ENCODE data around the gene UGT2A2.
"Not testable (repeated sequence)": the region's sequence is repeated elsewhere in the genome, so short reads cannot be mapped to it uniquely, and the experiment has no call there.

The UGT2A2 gene

GRCh38 chr4:69639542-69639941 lies at the start of gene UGT2A2:
Gene UGT2A2 (minus strand): TSS chr4:69639642. CDS start chr4:69639640, 2 bp downstream.
- no peak within 1 kb of the TSS for H3K27ac ChIP-seq
- no peak within 1 kb of the TSS for H3K4me3 ChIP-seq (ENCODE audit: low read depth, low read length)
- no peaks in the 10 kb centered on the region for H3K36me3 ChIP-seq (replicated peaks)
- H3K27me3 ChIP-seq (replicated peaks) = no peaks in the 10 kb centered on the region
- no peak for TF ChIP-seq CTCF (IDR thresholded peaks at IDR 0.05; ENCODE audit: low read depth, low read length, missing control alignments)
- in situ Hi-C loops (cut with HindIII; ENCODE audit: low pct_ligation_motif_present, low sequenced_read_pairs) = no loop called here
- no peak for DNase-seq

DNA sequence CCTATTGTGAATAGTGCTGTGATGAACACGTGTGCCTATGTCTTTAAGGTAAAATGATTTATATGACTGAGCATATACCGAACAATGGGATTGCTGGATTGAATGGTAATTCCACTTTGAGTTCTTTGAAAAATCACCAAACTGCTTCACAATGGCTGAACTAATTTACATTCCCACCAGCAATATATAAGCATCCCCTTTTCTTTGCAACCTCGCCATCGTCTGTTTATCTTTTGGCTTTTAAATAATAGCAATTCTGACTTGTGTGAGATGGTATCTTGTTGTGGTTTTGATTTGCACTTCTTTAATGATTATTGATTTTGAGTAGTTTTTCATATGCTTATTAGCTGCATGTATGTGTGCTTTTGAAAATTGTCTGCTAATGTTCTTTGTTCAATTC lies 45.4 kb upstream of the UGT2A2 start:
- no peak for DNase-seq
- in situ Hi-C loops (cut with HindIII; ENCODE audit: low pct_ligation_motif_present, low sequenced_read_pairs) = no loop called here

DNA sequence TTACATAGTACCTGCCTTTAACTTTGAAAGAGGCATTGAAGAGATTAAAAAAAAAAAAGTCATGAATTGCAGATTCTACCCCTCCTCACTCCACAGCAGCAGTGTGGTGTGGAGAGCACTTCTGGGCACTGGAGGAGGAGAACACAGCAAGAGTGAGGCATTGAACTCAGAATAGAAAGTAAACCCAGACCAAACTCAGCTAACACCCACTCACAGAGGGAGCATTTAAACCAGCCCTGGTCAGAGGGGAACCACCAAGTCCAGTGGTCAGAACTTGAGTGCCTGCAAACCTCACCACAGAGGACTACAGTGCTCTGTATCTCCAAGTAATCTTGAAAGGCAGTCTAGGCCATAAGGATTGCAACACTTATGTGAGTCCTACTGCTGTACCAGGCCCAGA lies 29.2 kb upstream of the UGT2A2 start:
- no peak overlapping the region for H3K4me3 ChIP-seq (ENCODE audit: low read depth, low read length)
- no peak for TF ChIP-seq CTCF (IDR thresholded peaks at IDR 0.05; ENCODE audit: low read depth, low read length, missing control alignments)
- no peaks in the 10 kb centered on the region for H3K27me3 ChIP-seq (replicated peaks)
- no peak overlapping the region for H3K27ac ChIP-seq
- DNase-seq = no peak
- no peaks in the 10 kb centered on the region for H3K36me3 ChIP-seq (replicated peaks)
- in situ Hi-C loops (cut with HindIII; ENCODE audit: low pct_ligation_motif_present, low sequenced_read_pairs) = no loop called here

More for the DNA sequence above, 45.4 kb upstream of the UGT2A2 start:
- no peaks in the 10 kb centered on the region for H3K27me3 ChIP-seq (replicated peaks)
- H3K27ac ChIP-seq = no peak overlapping the region
- H3K36me3 ChIP-seq (replicated peaks) = no peaks in the 10 kb centered on the region
- H3K4me3 ChIP-seq (ENCODE audit: low read depth, low read length) = no peak overlapping the region
- TF ChIP-seq CTCF (IDR thresholded peaks at IDR 0.05; ENCODE audit: low read depth, low read length, missing control alignments) = no peak

- H3K36me3 ChIP-seq (replicated peaks); H3K4me3 ChIP-seq (ENCODE audit: low read depth, low read length); H3K27me3 ChIP-seq (replicated peaks); H3K27ac ChIP-seq; DNase-seq; in situ Hi-C loops (cut with HindIII; ENCODE audit: low pct_ligation_motif_present, low sequenced_read_pairs): not testable (repeated sequence)
These were observed 24.6 kb upstream of the UGT2A2 start for GRCh38 chr4:69664009-69664408.

- in situ Hi-C loops (cut with HindIII; ENCODE audit: low pct_ligation_motif_present, low sequenced_read_pairs); H3K4me3 ChIP-seq (ENCODE audit: low read depth, low read length); DNase-seq: not testable (repeated sequence)
These were observed 21.8 kb upstream of the UGT2A2 start for GRCh38 chr4:69661130-69661803.

GRCh38 chr4:69658133-69658532 lies 18.7 kb upstream of the UGT2A2 start:
- no peak for DNase-seq
- TF ChIP-seq CTCF (IDR thresholded peaks at IDR 0.05; ENCODE audit: low read depth, low read length, missing control alignments) = no peak
- H3K4me3 ChIP-seq (ENCODE audit: low read depth, low read length) = no peak overlapping the region
- no peaks in the 10 kb centered on the region for H3K27me3 ChIP-seq (replicated peaks)
- in situ Hi-C loops (cut with HindIII; ENCODE audit: low pct_ligation_motif_present, low sequenced_read_pairs) = no loop called here
- H3K27ac ChIP-seq = no peak overlapping the region
- H3K36me3 ChIP-seq (replicated peaks) = no peaks in the 10 kb centered on the region

More at GRCh38 chr4:69661130-69661803, 21.8 kb upstream of the UGT2A2 start:
- H3K36me3 ChIP-seq (replicated peaks); H3K27ac ChIP-seq; H3K27me3 ChIP-seq (replicated peaks): not testable (repeated sequence)

DNA sequence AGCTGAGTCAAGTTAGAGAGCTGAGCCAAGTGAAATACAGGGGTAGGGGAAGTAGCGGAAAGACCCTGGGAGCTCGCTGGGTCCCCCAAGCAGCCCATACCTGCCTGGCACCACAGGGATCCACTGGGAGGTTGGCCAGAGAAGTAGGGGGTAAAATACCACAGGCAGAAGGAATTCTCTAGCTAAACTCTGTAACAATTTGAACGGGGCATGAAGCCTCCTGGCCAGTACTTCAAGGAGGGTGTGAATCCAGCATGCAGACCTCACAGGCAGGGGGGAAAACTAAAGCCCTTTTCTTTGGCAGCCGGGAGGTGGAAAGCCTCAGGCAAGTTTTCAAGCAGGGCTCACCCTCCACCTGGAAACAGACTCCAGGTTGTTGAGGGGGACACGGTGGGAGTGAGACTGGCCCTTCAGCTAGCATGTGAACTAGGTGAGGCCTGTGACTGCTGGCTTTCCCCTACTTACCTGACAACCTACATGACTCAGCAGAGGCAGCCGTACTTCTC lies 17.3 kb upstream of the UGT2A2 start:
- no peak for DNase-seq
- Histone ChIP-seq H3K27ac (no peak overlapping the region), H3K27me3 (replicated peaks) (no peaks in the 10 kb centered on the region), H3K4me3 (ENCODE audit: low read depth, low read length) (no peak overlapping the region), H3K36me3 (replicated peaks) (no peaks in the 10 kb centered on the region)
- in situ Hi-C loops (cut with HindIII; ENCODE audit: low pct_ligation_motif_present, low sequenced_read_pairs) = no loop called here
- TF ChIP-seq CTCF (IDR thresholded peaks at IDR 0.05; ENCODE audit: low read depth, low read length, missing control alignments) = no peak
